Ascending aorta (tissue), 2 donors: Measurements from ENCODE around the gene TPSD1. TPM values are rescaled to one million over a fixed set of nuclear protein-coding genes. Genes with fewer than 3 reads are reported as not detected.

Experiments used
- DNase-seq, 2 donors: peaks; one replicate each; pipeline ENCODE4 v3.0.0-alpha.2; 2019; ENCODE audit warnings: low spot score in 2 of 2
- H3K27ac ChIP-seq, 2 donors: fragments of 200-600 bp; sonication (generic); one replicate each; pipeline ENCODE4 v1.5.1; 2016 to 2017; ENCODE audit warnings: mild to moderate bottlenecking in 1 of 2
- H3K27me3 ChIP-seq: fragments of 200-600 bp; sonication (generic); one replicate; pipeline ENCODE4 v1.5.1; 2017
- H3K36me3 ChIP-seq, 2 donors: fragments of 200-600 bp; sonication (generic); one replicate each; pipeline ENCODE4 v1.5.1; 2016
- H3K4me1 ChIP-seq, 2 donors: fragments of 200-600 bp; sonication (generic); one replicate each; pipeline ENCODE4 v1.5.1; 2016 to 2017; ENCODE audit warnings: mild to moderate bottlenecking in 1 of 2
- H3K4me3 ChIP-seq, 2 donors: fragments of 200-600 bp; sonication (generic); one replicate each; pipeline ENCODE4 v1.5.1; 2016 to 2017; ENCODE audit warnings: mild to moderate bottlenecking in 1 of 2
- H3K9me3 ChIP-seq, 2 donors: fragments of 200-600 bp; sonication (generic); one replicate each; pipeline ENCODE4 v1.5.1; 2016
- CTCF ChIP-seq, 3 experiments: fragments of 200-600 bp in 2 of 3; fragments of 450-650 bp in 1 of 3; sonication (generic) in 2 of 3; IDR thresholded peaks; one replicate each; pipeline ENCODE4 v1.5.1; 2016 to 2019; ENCODE audit warnings: antibody characterized with exemption in 3 of 3, mild to moderate bottlenecking in 1 of 3, moderate library complexity in 1 of 3
- intact Hi-C: fragments of 100-400 bp; cut with DNase I; formaldehyde crosslinking; loops from one replicate; pipeline ENCODE4 v1.15.1; 2023
- total RNA-seq: library from RNA; depleted of rRNA; stranded (reverse); fragments of >200 nt; gene quantifications from one replicate; pipeline ENCODE4 v1.1.0, GENCODE V29; 2016

TPSD1 gene
- total RNA-seq, 1 donor from 2014 or later, result 20.8 TPM

- Histone ChIP-seq H3K4me3 (no peak overlapping the region), H3K36me3 (peaks cover 0 to 2% of the 10 kb centered on the region in 2 donors), H3K4me1 (no peaks in the 10 kb centered on the region), H3K27ac (no peak overlapping the region), H3K9me3 (no peaks in the 10 kb centered on the region), H3K27me3 (no peaks in the 10 kb centered on the region)
- TF ChIP-seq CTCF (IDR thresholded peaks at IDR 0.05), result no peak
- no peak for DNase-seq
- intact Hi-C loops, result loop anchor here (10.0 kb wide), 1 partner anchor 49 kb away; no protein-coding TSS in a partner anchor
Measured at GRCh38 chr16:1215574-1216295, 40.1 kb upstream of the TPSD1 start.

GRCh38 chr16:1216296-1216619 lies 39.6 kb upstream of the TPSD1 start:
- Histone ChIP-seq H3K9me3 (no peaks in the 10 kb centered on the region), H3K36me3 (peaks cover 0 to 2% of the 10 kb centered on the region in 2 donors), H3K4me3 (no peak overlapping the region), H3K27me3 (no peaks in the 10 kb centered on the region), H3K27ac (no peak overlapping the region), H3K4me1 (no peaks in the 10 kb centered on the region)
- no peak for DNase-seq
- intact Hi-C loops, result loop anchor here (10.0 kb wide), 1 partner anchor 49 kb away; no protein-coding TSS in a partner anchor
- TF ChIP-seq CTCF (IDR thresholded peaks at IDR 0.05), result no peak

- intact Hi-C loops, result loop anchor here (10.0 kb wide), 1 partner anchor 48 kb away; no protein-coding TSS in a partner anchor
- DNase-seq, result no peak
Measured at GRCh38 chr16:1216681-1217400, 39.0 kb upstream of the TPSD1 start.

DNA sequence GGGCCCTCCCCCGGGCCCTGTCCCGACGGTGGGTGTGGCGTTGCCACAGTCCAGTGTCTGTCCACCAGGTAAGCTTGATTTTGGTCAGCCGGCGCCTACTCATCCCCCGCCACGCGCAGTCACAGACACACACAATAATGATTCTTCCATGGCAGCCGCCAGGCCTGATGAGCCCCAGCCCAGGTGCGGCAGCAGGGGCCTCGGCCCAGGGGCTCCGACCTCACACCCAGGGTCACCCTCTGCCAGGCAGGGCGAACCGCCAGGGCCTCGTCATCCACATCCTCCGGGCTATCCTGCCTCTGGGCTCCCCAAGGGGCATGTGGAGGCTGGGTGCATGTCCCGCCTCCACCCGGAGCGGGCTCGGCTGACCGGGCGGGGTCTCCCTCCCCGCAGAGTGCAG lies 38.3 kb upstream of the TPSD1 start:
- Histone ChIP-seq H3K27ac (no peak overlapping the region), H3K36me3 (peaks cover 0 to 2% of the 10 kb centered on the region in 2 donors), H3K4me3 (no peak overlapping the region), H3K27me3 (no peaks in the 10 kb centered on the region), H3K4me1 (no peaks in the 10 kb centered on the region), H3K9me3 (no peaks in the 10 kb centered on the region)
- intact Hi-C loops, result loop anchor here (10.0 kb wide), 1 partner anchor 47 kb away; no protein-coding TSS in a partner anchor
- no peak for TF ChIP-seq CTCF (IDR thresholded peaks at IDR 0.05)
- DNase-seq, result no peak

More at GRCh38 chr16:1216681-1217400, 39.0 kb upstream of the TPSD1 start:
- no peaks in the 10 kb centered on the region for H3K9me3 ChIP-seq
- H3K4me1 ChIP-seq, result no peaks in the 10 kb centered on the region
- H3K27me3 ChIP-seq, result no peaks in the 10 kb centered on the region
- TF ChIP-seq CTCF (IDR thresholded peaks at IDR 0.05), result no peak
- no peak overlapping the region for H3K27ac ChIP-seq
- H3K36me3 ChIP-seq, result peaks cover 0 to 2% of the 10 kb centered on the region in 2 donors
- no peak overlapping the region for H3K4me3 ChIP-seq

- Histone ChIP-seq H3K27me3 (no peaks in the 10 kb centered on the region), H3K36me3 (peaks cover 0 to 2% of the 10 kb centered on the region in 2 donors), H3K4me1 (no peaks in the 10 kb centered on the region), H3K9me3 (no peaks in the 10 kb centered on the region), H3K27ac (no peak overlapping the region), H3K4me3 (no peak overlapping the region)
- no peak for DNase-seq
- no peak for TF ChIP-seq CTCF (IDR thresholded peaks at IDR 0.05)
- intact Hi-C loops, result loop anchor here (10.0 kb wide), 1 partner anchor 47 kb away; no protein-coding TSS in a partner anchor
Measured at GRCh38 chr16:1218061-1218929, 37.6 kb upstream of the TPSD1 start.
